Measurements from ENCODE around the gene TTC31. TPM values are rescaled to one million over a fixed set of nuclear protein-coding genes. Genes with fewer than 3 reads are reported as not detected.
A peak's percentile ranks its signal among the peaks of the same experiment; 100 is the strongest.
"Not testable (repeated sequence)": the region's sequence is repeated elsewhere in the genome, so short reads cannot be mapped to it uniquely, and the experiment has no call there.

TTC31 gene
- total RNA-seq, 1 experiment from 2014 or later, result 38.7 TPM

- Histone ChIP-seq H3K27ac (ENCODE audit: low read length) (peak within 1 kb of the TSS; percentile 99), H3K9me3 (ENCODE audit: control insufficient read depth, insufficient read depth, low read depth, low read length) (no peaks in the 10 kb centered on the region), H3K36me3 (ENCODE audit: control insufficient read depth, insufficient read depth, low read length) (peaks cover 6% of the 10 kb centered on the region; the same call in 1 of the 2 replicates), H3K4me1 (ENCODE audit: control insufficient read depth, insufficient read depth, low read length) (peaks cover 20% of the 10 kb centered on the region), H3K4me3 (ENCODE audit: low read depth in 2 of 2, low read length in 2 of 2) (peak within 1 kb of the TSS; percentile 95 to 100), H3K27me3 (ENCODE audit: control insufficient read depth, insufficient read depth, low read length) (no peaks in the 10 kb centered on the region)
- ATAC-seq (peak; percentile 90), DNase-seq (ENCODE audit: low read depth, low spot score) (peak; percentile 100)
- POLR2A ChIA-PET, result interaction anchor here (0.5 to 1.2 kb wide), 5 partner anchors 13 to 43 kb away, joined by 3 to 9 read pairs (median 4); no protein-coding TSS in a partner anchor
- CTCF ChIA-PET, result interaction anchor here (0.7 kb wide), 1 partner anchor 67 kb away, joined by 3 read pairs; no protein-coding TSS in a partner anchor
- intact Hi-C loops (cut with micrococcal nuclease; ENCODE audit: unreplicated experiment) (no loop called here), in situ Hi-C loops (cut with HindIII; ENCODE audit: low pct_unique_long_range_greater_than_20kb, low sequenced_read_pairs) (no loop called here)
- TF ChIP-seq REST (IDR thresholded peaks at IDR 0.05; ENCODE audit: insufficient read depth in 1 of 2, low read depth in 2 of 2, low read length in 1 of 2) (no peak), POLR2AphosphoS5 (IDR thresholded peaks at IDR 0.05; ENCODE audit: low read depth, low read length) (peak; percentile 9)
- TSS peak; percentile 88 for BruUV-seq (replicated peaks)
Observed at GRCh38 chr2:74458132-74458937, 24.5 kb upstream of the TTC31 start, which contains the start of gene WBP1. Gene WBP1, plus strand, starts transcription at chr2:74458438. Its CDS starts 165 bp downstream, at chr2:74458603.

- CTCF ChIA-PET, result interaction anchor here (0.7 kb wide), 1 partner anchor 67 kb away, joined by 3 read pairs; no protein-coding TSS in a partner anchor
- ATAC-seq, result no peak
- no peak for TF ChIP-seq POLR2AphosphoS5 (IDR thresholded peaks at IDR 0.05; ENCODE audit: low read depth, low read length)
Observed at GRCh38 chr2:74458938-74459363, 23.9 kb upstream of the TTC31 start.

GRCh38 chr2:74459503-74460118 is 23.3 kb upstream of the TTC31 start:
- DNase-seq (ENCODE audit: low read depth, low spot score); H3K27me3 ChIP-seq (ENCODE audit: control insufficient read depth, insufficient read depth, low read length); intact Hi-C loops (cut with micrococcal nuclease; ENCODE audit: unreplicated experiment); ATAC-seq; CTCF ChIA-PET; H3K36me3 ChIP-seq (ENCODE audit: control insufficient read depth, insufficient read depth, low read length); H3K9me3 ChIP-seq (ENCODE audit: control insufficient read depth, insufficient read depth, low read depth, low read length); BruUV-seq (replicated peaks); in situ Hi-C loops (cut with HindIII; ENCODE audit: low pct_unique_long_range_greater_than_20kb, low sequenced_read_pairs): not testable (repeated sequence)
- POLR2A ChIA-PET, result interaction anchor here (0.6 kb wide), 1 partner anchor 18 kb away, joined by 5 read pairs; no protein-coding TSS in a partner anchor
- Histone ChIP-seq H3K4me3 (ENCODE audit: low read depth in 2 of 2, low read length in 2 of 2) (peak overlapping the region; percentile 95 to 100), H3K4me1 (ENCODE audit: control insufficient read depth, insufficient read depth, low read length) (peaks cover 20% of the 10 kb centered on the region), H3K27ac (ENCODE audit: low read length) (peak overlapping the region; percentile 70)

More at GRCh38 chr2:74458938-74459363, 23.9 kb upstream of the TTC31 start:
- no peaks in the 10 kb centered on the region for H3K27me3 ChIP-seq (ENCODE audit: control insufficient read depth, insufficient read depth, low read length)
- in situ Hi-C loops (cut with HindIII; ENCODE audit: low pct_unique_long_range_greater_than_20kb, low sequenced_read_pairs), result no loop called here
- POLR2A ChIA-PET, result interaction anchor here (0.5 to 1.2 kb wide), 3 partner anchors 15 to 42 kb away, joined by 3 to 9 read pairs (median 3); no protein-coding TSS in a partner anchor
- H3K4me3 ChIP-seq (ENCODE audit: low read depth in 2 of 2, low read length in 2 of 2), result peak overlapping the region; percentile 95 to 100
- H3K36me3 ChIP-seq (ENCODE audit: control insufficient read depth, insufficient read depth, low read length), result peaks cover 6% of the 10 kb centered on the region; the same call in 1 of the 2 replicates
- peaks cover 20% of the 10 kb centered on the region for H3K4me1 ChIP-seq (ENCODE audit: control insufficient read depth, insufficient read depth, low read length)
- BruUV-seq (replicated peaks), result no TSS peak
- H3K27ac ChIP-seq (ENCODE audit: low read length), result peak overlapping the region; percentile 99
- H3K9me3 ChIP-seq (ENCODE audit: control insufficient read depth, insufficient read depth, low read depth, low read length), result no peaks in the 10 kb centered on the region
- DNase-seq (ENCODE audit: low read depth, low spot score), result no peak
- intact Hi-C loops (cut with micrococcal nuclease; ENCODE audit: unreplicated experiment), result no loop called here

GRCh38 chr2:74460187-74460586 is 22.7 kb upstream of the TTC31 start:
- ChIA-PET CTCF (interaction anchor here (0.6 kb wide), 1 partner anchor 210 kb away, joined by 3 read pairs; no protein-coding TSS in a partner anchor), POLR2A (interaction anchor here (0.6 kb wide), 1 partner anchor 15 kb away, joined by 4 read pairs; no protein-coding TSS in a partner anchor)
- H3K9me3 ChIP-seq (ENCODE audit: control insufficient read depth, insufficient read depth, low read depth, low read length); in situ Hi-C loops (cut with HindIII; ENCODE audit: low pct_unique_long_range_greater_than_20kb, low sequenced_read_pairs); ATAC-seq; H3K4me3 ChIP-seq (ENCODE audit: low read depth in 2 of 2, low read length in 2 of 2); BruUV-seq (replicated peaks); H3K36me3 ChIP-seq (ENCODE audit: control insufficient read depth, insufficient read depth, low read length); intact Hi-C loops (cut with micrococcal nuclease; ENCODE audit: unreplicated experiment); H3K27ac ChIP-seq (ENCODE audit: low read length); DNase-seq (ENCODE audit: low read depth, low spot score); H3K27me3 ChIP-seq (ENCODE audit: control insufficient read depth, insufficient read depth, low read length): not testable (repeated sequence)
- peaks cover 20% of the 10 kb centered on the region for H3K4me1 ChIP-seq (ENCODE audit: control insufficient read depth, insufficient read depth, low read length)

All from Panc1 (cell line).